DMS 273 (cell line): ENCODE measurements around the gene SPON2.
"Not testable (repeated sequence)": the region's sequence is repeated elsewhere in the genome, so short reads cannot be mapped to it uniquely, and the experiment has no call there.

ENCODE experiments used
- DNase-seq: peaks from one replicate; lab custom pipeline; 2025; ENCODE audit not compliant: unreplicated experiment; lab: John Stamatoyannopoulos, UW

SPON2 gene

DNA sequence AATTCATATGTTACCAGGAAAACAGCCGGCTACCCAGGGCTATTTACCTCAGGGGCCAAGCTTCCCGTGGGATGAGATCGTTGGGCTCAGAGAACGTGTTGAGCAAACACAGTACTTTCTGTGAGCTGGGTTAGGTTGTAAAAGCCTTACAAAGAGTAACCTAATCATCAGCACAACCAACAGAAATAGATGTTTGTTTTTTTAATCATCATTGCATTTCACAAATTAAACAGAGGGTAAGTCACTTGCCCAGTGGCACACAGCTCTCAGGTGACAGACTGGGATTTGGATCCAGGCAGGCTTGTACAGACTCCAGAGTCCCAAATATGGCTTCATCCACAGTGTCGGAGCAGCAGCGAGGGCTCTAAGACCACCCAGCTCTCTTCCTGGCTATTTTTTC is 20.1 kb downstream of the SPON2 start:
- no peak for DNase-seq

DNA sequence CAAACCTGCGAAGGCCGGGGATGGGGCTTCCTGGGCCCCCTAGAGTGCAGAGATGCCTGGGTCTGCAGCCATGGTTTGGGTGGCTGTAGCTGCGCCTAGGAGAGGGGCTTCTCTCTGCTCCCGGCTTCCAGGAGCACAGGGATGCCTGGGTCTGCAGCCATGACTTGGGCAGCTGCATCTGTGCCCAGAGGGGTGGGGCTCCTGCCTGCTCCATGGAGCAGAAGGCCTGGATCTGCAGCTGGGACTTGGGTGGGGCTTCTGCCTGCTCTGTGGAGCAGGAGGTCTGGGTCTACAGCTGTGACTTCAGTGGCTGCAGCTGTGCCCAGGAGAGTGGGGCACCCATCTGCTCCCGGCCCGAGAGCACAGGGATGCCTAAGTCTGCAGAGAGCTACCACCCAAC is 20.8 kb downstream of the SPON2 start:
- peak; percentile 22 for DNase-seq

DNA sequence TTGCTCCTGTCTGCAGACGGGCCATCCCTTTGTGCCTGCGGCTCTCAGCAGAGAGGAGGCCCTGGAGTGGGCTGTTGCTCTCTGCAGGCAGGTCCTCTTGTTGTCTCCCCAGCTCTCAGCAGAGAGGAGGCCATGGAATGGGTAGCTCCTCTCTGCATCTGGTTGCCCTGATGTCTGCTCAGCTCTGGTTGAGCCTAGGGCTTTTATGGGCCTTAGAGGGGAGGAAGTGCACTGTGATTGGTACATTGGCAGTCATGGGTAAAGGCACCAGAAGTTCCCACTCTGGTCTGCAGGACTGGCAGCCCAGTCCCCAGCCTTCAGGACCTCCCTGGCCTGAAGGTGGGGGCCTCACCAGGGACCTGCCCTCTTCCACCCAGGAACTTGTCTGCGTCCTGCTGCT is 21.5 kb downstream of the SPON2 start:
- no peak for DNase-seq

DNA sequence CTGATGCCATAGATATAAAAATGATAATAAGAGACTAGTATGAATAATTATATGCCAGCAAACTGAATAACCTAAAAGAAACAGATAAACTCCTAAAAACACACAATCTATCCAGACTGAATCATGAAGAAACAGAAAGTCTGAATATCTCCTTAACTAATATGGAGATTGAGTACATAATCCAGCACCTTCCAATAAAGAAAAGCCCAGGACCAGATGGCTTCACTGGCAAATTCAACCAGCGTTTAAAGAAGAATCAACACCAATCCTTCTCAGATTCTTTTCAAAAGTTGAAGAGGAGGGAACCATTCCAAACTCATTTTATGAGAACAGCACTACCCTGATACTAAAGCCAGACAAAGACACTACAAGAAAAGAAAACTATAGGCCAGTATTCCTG is 32.5 kb downstream of the SPON2 start:
- DNase-seq, result no peak

DNA sequence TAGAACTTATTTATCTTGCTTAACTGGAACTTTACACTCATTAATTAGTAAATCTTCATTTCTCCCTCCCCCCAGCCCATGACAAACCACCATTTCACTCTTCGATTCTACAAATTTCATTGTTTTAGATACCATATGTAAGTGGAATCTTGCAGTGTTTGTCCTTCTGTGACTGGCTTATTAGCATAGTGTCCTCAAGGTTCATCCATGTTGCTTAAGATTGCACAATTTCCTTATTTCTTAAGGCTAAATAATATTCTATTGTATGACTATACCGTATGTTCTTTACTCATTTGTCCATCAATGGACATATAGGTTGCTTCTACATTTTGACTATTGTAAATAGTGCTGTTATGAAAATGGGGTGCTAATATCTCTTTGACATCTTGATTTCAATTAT is 34.5 kb downstream of the SPON2 start:
- DNase-seq, result no peak

DNA sequence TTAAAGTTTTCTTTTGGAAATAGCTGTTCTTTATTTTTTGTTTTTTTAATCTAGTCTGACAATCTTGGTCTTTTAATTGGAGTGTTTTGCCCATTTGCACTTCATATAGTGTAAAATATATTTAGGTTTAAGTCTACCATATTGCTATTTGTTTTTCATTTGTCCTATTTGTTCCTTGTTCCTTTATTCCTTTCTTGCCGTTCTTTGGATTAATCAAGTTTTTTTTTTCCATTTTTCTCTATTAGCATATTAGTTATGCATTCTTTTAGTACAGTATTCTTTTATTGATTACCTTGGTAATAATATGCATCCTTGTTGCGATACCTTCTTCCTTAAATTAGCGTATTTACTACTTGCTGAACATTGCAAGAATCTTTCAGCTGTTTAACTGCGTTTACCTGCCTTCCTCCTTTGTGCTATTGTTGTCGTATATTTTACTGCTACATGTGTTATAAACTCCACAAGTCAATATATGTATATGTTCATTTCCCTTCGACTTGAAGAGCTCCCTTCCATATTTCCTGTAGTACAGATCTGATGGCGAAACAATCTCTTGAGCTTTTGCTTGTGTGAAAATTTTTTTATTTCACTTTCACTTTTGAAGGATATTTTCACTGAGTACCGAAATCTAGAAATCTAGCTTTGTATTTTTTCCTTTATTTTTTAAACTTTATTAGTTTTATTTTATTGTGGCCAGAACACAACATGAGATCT is 35.2 kb downstream of the SPON2 start:
- DNase-seq, result no peak

DNA sequence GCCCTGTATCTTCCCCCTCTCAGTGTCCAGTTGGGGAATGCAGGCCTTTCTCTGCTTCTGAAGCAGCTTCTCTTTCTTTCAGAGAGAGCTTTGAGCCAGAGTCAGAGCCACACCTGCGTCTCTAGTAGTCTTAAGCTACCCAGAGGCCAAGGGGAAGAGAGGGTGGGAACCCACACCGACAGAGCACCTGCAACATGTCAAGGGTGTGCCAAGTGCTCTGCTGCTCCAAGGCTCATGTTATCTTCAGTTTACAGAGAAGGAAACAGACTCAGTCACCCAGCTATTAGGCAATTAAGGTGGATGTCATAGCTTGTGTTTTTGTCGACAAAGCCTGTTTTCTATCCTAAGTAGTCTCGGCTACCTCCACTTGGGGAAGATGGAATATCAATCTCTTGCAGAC is 36.3 kb downstream of the SPON2 start:
- DNase-seq, result no peak

DNA sequence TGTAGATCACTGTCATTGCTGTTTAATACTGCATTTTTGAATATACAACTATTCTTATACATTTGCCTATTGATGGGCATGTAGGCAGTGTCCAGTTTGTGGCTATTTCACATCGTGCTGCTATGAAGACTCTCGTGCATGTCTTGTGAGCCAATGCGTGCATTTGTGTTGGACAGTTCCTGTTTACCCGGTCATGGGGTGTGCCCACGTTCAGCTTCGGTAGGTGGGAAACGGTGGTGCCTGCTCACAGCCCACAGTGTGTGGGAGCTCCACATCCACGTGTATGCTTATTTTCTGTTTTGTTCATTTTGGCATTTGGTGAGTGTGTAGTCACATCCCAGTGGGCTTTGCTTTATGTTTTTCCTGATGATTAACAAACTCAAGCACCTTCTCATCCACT is 39.4 kb downstream of the SPON2 start:
- no peak for DNase-seq

DNA sequence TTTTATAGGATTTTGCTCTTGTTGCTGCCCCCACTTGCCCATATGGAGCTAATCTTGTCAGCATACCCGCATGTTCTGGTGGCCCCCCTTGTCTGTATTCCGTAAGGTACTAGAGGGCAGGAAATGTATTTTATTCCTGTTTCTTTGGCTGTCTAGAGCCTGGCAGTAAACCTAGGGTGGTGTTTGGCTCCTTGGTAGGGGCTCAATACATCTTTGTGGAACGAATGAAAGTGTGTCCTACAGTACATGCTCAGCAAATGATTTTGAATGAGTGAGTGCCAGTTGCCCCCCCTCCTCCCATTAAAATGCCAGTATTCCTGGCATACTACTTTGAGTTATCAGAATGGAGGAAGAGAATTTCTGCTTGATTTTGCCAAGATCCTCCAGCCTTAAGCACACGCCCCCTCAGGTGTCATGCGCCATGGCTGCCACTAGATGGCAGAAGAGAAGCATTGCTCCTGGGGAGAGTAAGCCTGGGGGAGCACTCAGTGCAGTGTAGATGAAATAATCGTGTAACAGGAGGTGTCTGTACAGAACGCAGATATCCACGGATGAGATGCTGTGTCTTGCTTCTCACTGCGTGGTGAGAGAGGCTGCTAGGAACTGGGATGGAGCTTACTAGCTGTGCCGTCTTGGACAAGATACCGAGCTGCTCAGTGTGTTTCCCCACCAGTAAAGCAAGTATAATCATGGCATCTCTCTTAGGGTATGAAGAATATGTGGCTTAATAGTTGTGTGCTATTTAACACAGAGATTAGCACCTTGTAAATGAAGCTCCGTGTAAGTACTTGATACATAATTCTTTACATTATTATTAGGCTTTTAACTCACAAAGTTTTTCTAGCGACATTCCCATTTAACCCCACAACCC is 41.8 kb downstream of the SPON2 start:
- DNase-seq, result peak; percentile 88

DNA sequence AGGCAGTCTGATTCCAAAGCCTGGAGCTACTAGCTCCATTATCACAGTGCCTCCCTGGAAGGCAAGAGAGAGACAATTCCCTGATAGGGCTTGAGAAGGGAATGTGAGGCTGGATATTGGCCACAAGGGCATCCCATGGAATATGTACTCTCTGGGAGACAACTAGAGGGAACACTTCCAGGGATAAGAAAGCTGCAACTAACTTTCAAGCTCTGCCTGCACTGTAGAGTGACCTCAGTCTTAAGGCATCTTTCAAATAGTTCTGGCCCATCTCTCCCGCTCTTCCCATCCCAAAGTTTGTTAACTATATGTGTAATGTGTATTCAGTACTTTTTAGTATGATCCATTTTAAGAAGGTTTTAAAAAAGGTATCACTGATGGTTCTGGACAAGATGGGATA is 45.9 kb downstream of the SPON2 start:
- no peak for DNase-seq

DNA sequence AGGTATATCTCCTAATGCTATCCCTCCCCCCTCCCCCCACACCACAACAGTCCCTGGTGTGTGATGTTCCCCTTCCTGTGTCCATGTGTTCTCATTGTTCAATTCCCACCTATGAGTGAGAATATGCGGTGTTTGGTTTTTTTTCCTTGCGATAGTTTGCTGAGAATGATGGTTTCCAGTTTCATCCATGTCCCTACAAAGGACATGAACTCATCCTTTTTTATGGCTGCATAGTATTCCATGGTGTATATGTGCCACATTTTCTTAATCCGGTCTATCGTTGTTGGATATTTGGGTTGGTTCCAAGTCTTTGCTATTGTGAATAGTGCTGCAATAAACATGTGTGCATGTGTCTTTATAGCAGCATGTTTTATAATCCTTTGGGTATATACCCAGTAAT is 46.9 kb downstream of the SPON2 start:
- DNase-seq, result not testable (repeated sequence)

DNA sequence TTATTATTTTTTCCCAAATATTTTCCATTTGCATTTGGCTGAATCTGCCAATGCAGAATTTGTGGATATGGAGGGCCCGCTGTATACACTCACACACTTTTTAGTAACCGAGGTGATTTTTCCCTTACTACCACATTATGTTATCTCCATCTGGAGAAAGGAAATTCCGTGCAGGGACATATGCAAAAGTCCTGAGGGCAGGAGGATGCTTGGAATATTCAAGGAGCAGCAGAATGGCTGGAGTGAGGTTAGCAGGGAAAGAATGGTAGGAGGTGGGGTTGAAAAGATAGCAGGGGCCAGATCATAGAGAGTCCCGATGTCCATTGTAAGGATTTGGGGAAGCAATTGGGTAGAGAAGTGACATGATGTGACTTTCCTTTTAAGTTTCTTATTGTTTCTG is 47.6 kb downstream of the SPON2 start:
- DNase-seq, result no peak

DNA sequence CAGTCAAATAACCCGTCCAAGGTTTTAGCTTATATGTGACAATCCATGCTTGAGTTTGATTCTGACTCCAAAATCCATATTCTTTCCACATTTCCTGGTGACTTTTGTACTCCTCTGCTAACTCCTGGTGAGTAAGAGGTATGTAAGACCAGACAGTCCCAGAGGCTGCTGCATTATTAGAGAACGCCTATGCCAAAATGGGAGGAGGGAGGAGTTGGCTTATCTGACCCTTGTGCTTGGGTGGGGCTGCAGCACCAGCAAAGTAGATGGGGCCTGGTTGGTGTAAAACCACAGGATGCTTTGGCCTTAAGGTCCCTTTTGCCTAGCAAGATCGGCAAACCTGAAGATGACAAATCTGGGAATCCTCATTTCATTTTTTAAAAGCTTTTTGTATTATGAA is 49.9 kb downstream of the SPON2 start:
- no peak for DNase-seq
